GM19468 (cell line): ENCODE results near the gene FANCF.
A peak's percentile ranks its signal among the peaks of the same experiment; 100 is the strongest.

ENCODE experiments used
- ATAC-seq: cut with Tn5 transposase; IDR thresholded peaks from one replicate; pipeline ENCODE4 v1.9.1; 2021; ENCODE audit warnings: mild to moderate bottlenecking, moderate library complexity, moderate number of reproducible peaks; ENCODE audit not compliant: unreplicated experiment; ENCODE audit errors: extremely low read depth

FANCF gene

DNA sequence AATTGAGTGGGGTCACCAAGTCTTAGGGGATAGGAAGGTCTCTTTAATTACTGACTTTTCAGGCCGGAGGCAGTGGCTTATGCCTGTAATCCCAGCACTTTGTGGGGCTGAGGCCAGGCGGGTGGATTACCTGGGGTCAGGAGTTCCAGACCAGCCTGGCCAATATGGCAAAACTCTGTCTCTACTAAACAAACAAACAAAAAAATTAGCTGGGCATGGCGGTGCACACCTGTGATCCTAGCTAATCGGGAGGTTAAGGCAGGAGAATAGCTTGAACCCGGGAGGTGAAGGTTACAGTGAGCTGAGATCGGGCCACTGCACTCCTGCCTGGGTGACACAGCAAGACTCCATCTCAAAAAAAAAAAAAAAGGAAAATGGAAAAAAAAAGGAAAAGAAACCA is 1.8 kb upstream of the FANCF start:
- ATAC-seq, result no peak

DNA sequence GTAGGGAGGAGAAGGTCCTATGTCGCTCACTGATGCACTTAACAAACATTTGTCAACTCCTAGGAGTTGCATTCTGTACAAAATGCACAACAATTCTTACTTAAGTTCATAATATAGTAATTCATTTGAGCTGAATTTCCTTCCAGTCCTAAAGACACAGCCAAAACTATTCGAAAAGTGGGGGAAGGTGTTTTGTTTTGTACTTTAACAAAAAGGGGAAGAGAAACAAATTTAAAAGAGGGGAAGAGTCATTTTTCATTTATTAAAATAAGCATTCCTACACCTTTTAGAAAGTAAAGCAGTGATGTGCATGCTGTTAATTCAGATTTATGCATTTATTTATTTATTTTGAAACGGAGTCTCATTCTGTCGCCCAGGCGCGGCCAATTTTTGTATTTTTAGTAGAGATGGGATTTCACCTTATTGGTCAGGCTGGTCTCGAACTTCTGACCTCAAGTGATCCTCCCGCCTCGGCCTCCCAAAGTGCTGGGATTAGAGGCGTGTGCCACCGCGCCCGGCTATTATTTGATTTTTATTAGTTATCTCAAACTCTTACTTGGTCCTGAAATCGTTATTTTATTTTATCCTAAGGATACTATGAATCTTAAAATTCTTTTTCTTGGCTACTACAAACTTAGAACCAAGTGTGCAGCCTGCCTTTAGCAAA is 1.1 kb upstream of the FANCF start:
- no peak for ATAC-seq

DNA sequence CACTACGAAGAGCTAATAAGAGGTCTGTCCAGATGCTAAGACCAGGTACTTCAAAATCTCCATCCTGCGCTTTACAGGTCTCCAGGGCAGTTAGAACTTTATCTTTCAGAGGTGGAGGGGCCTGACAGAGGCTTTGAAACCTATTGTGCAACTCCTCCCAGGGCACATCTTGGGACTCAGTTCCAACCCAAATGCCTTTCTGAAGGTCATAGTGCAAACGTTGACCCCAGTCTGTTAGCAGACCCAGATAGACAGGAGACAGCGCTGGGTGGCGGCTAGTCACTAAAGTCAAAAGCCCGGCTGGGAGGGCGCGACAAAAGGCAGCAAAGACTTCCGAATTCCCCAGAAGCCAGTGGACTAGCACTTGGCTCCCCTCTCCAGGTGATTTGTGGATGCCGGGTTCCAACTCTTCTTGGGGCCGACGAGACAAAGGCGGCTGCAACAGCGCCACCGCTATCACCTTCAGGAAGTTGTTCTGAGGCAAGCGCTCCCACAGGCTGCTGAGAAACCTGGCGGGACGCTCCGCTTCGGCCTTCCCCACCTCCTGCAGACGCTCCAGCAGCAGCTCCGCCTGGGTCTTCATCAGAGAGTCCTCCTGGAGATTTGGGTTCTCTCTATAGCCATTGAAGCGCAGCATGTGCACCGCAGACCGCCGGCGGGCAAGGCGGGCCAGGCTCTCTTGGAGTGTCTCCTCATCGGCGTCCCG is 728 bp downstream of the FANCF start:
- peak; percentile 34 for ATAC-seq

- ATAC-seq, result no peak
These were observed 7.8 kb downstream of the FANCF start for GRCh38 chr11:22617868-22618267.

GRCh38 chr11:22603933-22604332 is 21.7 kb downstream of the FANCF start:
- no peak for ATAC-seq

GRCh38 chr11:22602504-22602903 is 23.1 kb downstream of the FANCF start:
- no peak for ATAC-seq

- no peak for ATAC-seq
These were observed 26.2 kb downstream of the FANCF start for GRCh38 chr11:22599458-22599857.

DNA sequence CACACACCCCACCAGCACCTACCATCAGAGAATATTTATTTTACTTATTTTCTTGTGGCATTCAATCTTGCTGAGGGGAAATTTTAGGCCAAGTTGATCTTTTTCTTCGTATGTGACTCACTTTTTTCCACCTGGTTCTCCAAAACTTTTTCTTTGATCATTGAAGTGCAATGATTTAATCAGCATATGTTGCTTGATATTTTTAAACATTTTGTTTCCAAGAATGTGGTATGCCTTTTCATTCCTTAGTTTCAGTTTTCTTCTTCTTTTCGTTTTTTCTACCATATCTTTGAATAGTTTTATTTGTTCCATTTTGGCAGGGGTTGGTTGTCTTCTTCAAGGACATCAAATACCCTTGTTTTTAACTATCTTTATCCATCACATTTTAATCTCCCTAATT is 28.6 kb downstream of the FANCF start:
- no peak for ATAC-seq

DNA sequence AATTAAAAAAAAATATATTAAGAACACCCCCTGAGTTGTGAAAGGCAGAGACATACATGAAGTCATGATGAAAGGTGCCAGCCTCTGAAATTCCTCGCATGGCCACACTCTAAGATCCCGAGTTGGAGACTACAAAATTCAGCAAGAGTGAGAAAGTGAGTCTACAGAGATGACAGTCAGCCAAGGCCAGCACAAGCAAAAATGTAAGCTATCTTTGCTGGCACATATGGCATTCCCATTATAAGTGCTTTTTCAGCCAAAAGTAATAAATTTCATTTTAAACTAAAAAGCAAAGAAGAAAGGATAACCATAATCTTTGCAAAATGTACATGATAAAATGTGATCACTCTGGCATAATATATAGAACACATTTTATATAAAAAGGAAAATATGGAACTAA is 40.6 kb downstream of the FANCF start:
- ATAC-seq, result no peak

DNA sequence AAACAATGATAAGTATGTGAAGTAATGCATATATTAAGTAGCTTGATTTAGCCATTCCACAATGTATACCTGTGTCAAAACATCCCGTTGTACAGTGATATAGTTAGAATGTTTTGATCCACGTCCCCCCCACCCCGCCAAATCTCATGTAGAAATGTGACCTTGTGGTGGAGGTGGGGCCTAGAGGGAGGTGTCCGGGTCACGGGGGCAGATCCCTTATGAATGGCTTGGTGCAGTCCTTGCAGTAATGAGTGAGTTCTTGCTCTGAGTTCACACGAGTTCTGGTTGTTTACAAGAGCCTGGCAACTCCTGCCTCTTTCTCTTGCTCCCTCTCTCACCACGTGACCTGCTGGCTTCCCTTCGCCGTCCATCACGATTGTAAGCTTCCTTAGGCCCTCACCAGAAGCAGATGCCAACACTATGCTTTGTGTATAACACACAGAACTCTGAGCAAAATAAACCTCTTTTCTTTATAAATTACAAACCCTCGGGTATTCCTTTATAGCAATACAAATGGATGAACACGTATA is 41.6 kb downstream of the FANCF start:
- ATAC-seq, result no peak

GRCh38 chr11:22582151-22582410 is 43.5 kb downstream of the FANCF start:
- no peak for ATAC-seq

DNA sequence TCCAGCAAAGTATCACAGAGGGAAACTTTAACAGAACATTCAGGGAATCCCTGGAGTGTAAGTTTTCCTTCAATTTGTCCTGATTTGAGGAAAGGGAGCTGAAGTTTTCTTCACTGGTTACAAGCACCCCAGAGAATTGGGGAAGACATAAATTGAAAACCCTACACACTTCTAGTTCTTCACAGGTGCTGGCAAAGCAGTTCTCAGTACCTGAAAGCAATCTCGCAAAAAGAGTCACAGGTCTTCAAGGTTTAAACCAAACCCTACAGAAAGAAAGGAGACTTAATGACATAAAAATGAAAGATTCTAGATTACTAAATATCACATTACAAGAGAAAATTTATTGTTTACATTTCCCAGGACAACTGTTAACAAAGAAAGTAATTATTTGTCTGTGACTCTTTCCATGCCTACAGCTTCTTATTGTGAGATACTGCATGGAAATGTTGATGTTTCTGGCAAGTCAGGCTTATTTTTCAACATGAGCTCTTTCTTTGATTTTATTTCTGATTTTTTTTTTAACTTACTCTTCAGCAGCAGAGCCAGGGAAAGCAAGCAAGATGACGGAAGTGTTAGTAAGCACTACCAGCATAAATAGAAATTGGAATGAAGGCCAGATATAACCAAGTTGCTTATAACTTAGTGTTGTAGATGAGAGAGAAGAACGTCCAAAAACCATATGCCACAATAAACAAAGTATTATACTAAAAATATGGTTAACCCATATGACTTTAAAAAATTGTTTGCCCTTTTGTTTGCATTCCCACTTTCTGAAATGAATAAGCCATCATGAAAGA is 44.1 kb downstream of the FANCF start:
- no peak for ATAC-seq

DNA sequence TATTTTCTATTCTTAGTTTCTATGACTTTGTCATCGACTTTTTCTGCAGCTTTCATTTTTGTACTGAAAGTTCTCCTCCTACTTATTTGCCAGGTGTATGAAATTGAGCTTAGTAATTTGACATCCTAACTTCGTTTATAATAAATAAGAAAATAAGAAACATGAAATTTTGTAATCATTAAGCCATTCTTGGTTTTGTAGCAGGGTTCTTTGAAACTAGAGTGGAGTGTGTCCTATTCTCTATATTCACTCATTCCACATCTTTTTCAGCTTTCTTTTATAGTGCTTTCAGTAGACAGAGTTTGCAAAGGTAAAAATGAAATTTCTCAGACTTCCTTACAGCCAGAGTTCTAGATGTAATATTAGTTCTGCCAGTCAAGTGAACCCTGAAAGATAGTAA is 47.8 kb downstream of the FANCF start:
- ATAC-seq, result no peak
